Heart left ventricle (tissue), 16 donors: ENCODE measurements around the gene ACTA1. TPM values are rescaled to one million over a fixed set of nuclear protein-coding genes. Genes with fewer than 3 reads are reported as not detected.
"Not testable (repeated sequence)": the region's sequence is repeated elsewhere in the genome, so short reads cannot be mapped to it uniquely, and the experiment has no call there.

Experiments
- ATAC-seq, 4 donors: fragments of 200-7000 bp; cut with Tn5 transposase; one replicate each; pipeline ENCODE4 v1.9.1; 2020 to 2022; ENCODE audit warnings: moderate library complexity in 4 of 4, mild to moderate bottlenecking in 3 of 4, moderate number of reproducible peaks in 1 of 4
- DNase-seq, 5 donors: peaks; one replicate each; pipeline ENCODE4 v3.0.0-alpha.2; 2020
- H3K27ac ChIP-seq, 12 donors: fragments of 200-600 bp; sonication (generic) in 4 of 12; one replicate each; pipeline versions ENCODE4 v1.5.0 to v1.8.0; 2016 to 2022; ENCODE audit warnings: mild to moderate bottlenecking in 2 of 12
- H3K27me3 ChIP-seq, 9 donors: fragments of 200-600 bp; sonication (generic) in 2 of 9; one replicate each; pipeline versions ENCODE4 v1.5.1 to v1.8.0; 2016 to 2022; ENCODE audit warnings: mild to moderate bottlenecking in 3 of 9
- H3K36me3 ChIP-seq, 9 donors: fragments of 200-600 bp; sonication (generic) in 2 of 9; one replicate each; pipeline versions ENCODE4 v1.5.0 to v1.8.0; 2018 to 2022; ENCODE audit warnings: mild to moderate bottlenecking in 2 of 9
- H3K4me1 ChIP-seq, 12 donors: fragments of 200-600 bp; sonication (generic) in 4 of 12; one replicate each; pipeline versions ENCODE4 v1.5.0 to v1.8.0; 2016 to 2022; ENCODE audit warnings: mild to moderate bottlenecking in 3 of 12
- H3K4me3 ChIP-seq, 12 donors: fragments of 200-600 bp; sonication (generic) in 4 of 12; one replicate each; pipeline versions ENCODE4 v1.5.0 to v1.8.0; 2017 to 2022; ENCODE audit warnings: mild to moderate bottlenecking in 9 of 12, moderate library complexity in 4 of 12
- H3K9me3 ChIP-seq, 12 donors: fragments of 200-600 bp; sonication (generic) in 4 of 12; one replicate each; pipeline versions ENCODE4 v1.5.0 to v1.8.0; 2016 to 2022; ENCODE audit warnings: mild to moderate bottlenecking in 1 of 12
- POLR2A ChIP-seq, 2 donors: fragments of 450-650 bp; IDR thresholded peaks; one replicate each; pipeline ENCODE4 v1.6.1; 2017; ENCODE audit warnings: antibody characterized with exemption in 2 of 2, mild to moderate bottlenecking in 2 of 2, moderate library complexity in 2 of 2
- WGBS, 4 donors: extraction: QIAGEN DNeasy Blood & Tissue Kit in 2 of 4; methylation state at CpG; one replicate each; pipeline versions ENCODE4 v1.1.5 to v1.1.7; 2013 to 2018; 5-methylcytosine and 5-hydroxymethylcytosine counted together
- intact Hi-C, 10 donors: fragments of 100-400 bp; cut with DNase I; formaldehyde crosslinking; loops; one replicate each; pipeline versions ENCODE4 v1.11.1 to v1.14.2; 2022
- polyA plus RNA-seq, 2 donors: library from polyadenylated mRNA; stranded (reverse); fragments of 200-250 nt; gene quantifications; one replicate each; pipeline ENCODE4 v1.2.3, GENCODE V29; 2013
- total RNA-seq, 9 donors: library from RNA; depleted of rRNA in 2 of 9; stranded (reverse); fragments of >200 nt in 2 of 9; fragmentation: NEBNext Ultra II Directional in 3 of 9; extraction: Animal tissue kit (Norgen Biotek cat#: 25700) in 3 of 9; gene quantifications; one replicate each; pipeline versions ENCODE4 v1.1.0 to v1.2.4, GENCODE V29; 2016 to 2023
- TF ChIP-seq, protein P1 (sequence below), 12 donors: fragments of 200-600 bp; sonication (generic) in 4 of 12; IDR thresholded peaks; one replicate each; pipeline versions ENCODE4 v1.5.0 to v1.8.0; 2018 to 2022; ENCODE audit warnings: antibody characterized with exemption in 12 of 12, mild to moderate bottlenecking in 5 of 12
- donor health status: ischemic (EF 13 %, LVEDD 7.1; RV severe dilation, severe dysfunction).
- donor health status: healthy with polysubstance abuse.
- donor health status: DM: no; HTN: yes; CAD: no.
- donor health status: DM: no; HTN: no; CAD: no.
- donor health status: ischemic (EF 25% LVEDD 6.9; RV normal size, moderate dysfunction).
- donor health status: ischemic (EF 25% LVEDD 5.7; RV mildly dilated, moderate dysfunction).
- donor health status: healthy.
- donor health status: DM: yes; HTN: yes; CAD: no.
- donor health status: ischemic (EF 35%, LVEDD 5.7; RV mildly dilated, moderate dysfunction).
- donor health status: nonischemic (EF 11% LVEDD 7.7; RV severe dilation, severe dysfunction).
- donor health status: DM: yes; HTN: yes; CAD: no.
- donor health status: PGD.
- donor health status: ischemic (EF 29% LVEDD 5.4; RV normal size, mild dysfunction).
- donor health status: nonischemic (EF 23%, LVEDD 6.1; RV moderate dilation, normal function).

ACTA1 gene
- total and polyA plus RNA-seq, 11 donors, result 1,926 to 30,941 (median 8,475) TPM

DNA sequence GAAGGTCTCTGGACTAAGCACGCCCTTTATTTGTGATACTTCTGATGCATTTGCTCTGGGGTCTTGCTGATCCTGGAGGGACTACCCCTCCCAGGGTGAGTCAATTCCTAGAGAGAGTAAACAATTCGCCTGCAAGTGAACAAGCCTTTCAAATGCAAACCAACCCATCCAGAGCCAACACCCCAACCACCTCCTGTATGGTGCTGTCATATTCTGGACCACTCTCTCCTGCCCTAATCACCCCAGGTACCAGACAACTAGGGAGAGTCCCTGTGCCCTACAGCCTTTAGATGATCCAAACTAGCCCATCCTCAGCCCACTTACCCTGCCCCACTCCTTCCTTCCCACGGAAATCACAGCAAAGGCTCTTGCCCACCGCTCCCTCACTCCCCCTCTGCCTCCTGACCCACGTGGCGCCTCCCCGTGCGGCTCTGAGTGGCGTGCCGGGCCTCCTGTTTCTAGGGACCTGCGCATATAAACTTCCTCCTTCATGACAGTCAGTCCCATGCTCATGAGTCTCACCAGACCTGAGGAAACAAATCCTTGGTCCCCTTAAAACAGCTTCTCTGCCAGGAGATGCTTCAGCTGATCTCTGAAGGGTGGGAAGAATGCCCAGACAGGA, 37.2 kb downstream of the ACTA1 start:
- WGBS, 4 donors, result 42 to 63% (median 49%) methylated on average over 11 of the region's 11 CpGs

DNA sequence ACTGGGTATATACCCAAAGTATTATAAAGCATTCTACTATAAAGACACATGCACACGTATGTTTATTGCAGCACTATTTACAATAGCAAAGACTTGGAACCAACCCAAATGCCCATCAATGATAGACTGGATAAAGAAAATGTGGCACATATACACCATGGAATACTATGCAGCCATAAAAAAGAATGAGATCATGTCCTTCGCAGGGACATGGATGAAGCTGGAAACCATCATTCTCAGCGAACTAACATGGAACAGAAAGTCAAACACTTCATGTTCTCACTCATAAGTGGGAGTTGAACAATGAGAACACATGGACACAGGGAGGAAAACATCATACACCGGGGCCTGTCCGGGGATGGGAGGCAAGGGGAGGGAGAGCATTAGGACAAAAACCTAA, 39.4 kb downstream of the ACTA1 start:
- peaks cover 0 to 10% (median 0%) of the 10 kb centered on the region in 9 donors for H3K27me3 ChIP-seq
- ATAC-seq, H3K36me3 ChIP-seq, H3K4me3 ChIP-seq, DNase-seq, intact Hi-C loops, H3K9me3 ChIP-seq, H3K4me1 ChIP-seq, H3K27ac ChIP-seq: not testable (repeated sequence)
- WGBS, 4 donors, result 88 to 94% (median 89%) methylated on average over 5 of the region's 5 CpGs

More for the DNA sequence above, 37.2 kb downstream of the ACTA1 start:
- H3K4me3 ChIP-seq, result no peak overlapping the region
- DNase-seq (no peak), ATAC-seq (no peak)
- H3K4me1 ChIP-seq, result no peaks in the 10 kb centered on the region
- peaks cover 0 to 13% (median 0%) of the 10 kb centered on the region in 9 donors for H3K27me3 ChIP-seq
- TF ChIP-seq POLR2A (IDR thresholded peaks at IDR 0.05), result no peak
- TF ChIP-seq, protein P1, sequence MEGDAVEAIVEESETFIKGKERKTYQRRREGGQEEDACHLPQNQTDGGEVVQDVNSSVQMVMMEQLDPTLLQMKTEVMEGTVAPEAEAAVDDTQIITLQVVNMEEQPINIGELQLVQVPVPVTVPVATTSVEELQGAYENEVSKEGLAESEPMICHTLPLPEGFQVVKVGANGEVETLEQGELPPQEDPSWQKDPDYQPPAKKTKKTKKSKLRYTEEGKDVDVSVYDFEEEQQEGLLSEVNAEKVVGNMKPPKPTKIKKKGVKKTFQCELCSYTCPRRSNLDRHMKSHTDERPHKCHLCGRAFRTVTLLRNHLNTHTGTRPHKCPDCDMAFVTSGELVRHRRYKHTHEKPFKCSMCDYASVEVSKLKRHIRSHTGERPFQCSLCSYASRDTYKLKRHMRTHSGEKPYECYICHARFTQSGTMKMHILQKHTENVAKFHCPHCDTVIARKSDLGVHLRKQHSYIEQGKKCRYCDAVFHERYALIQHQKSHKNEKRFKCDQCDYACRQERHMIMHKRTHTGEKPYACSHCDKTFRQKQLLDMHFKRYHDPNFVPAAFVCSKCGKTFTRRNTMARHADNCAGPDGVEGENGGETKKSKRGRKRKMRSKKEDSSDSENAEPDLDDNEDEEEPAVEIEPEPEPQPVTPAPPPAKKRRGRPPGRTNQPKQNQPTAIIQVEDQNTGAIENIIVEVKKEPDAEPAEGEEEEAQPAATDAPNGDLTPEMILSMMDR (IDR thresholded peaks at IDR 0.05), result no peak
- no peak overlapping the region for H3K27ac ChIP-seq
- H3K36me3 ChIP-seq, result no peaks in the 10 kb centered on the region
- no peaks in the 10 kb centered on the region for H3K9me3 ChIP-seq
- intact Hi-C loops, result no loop called here

DNA sequence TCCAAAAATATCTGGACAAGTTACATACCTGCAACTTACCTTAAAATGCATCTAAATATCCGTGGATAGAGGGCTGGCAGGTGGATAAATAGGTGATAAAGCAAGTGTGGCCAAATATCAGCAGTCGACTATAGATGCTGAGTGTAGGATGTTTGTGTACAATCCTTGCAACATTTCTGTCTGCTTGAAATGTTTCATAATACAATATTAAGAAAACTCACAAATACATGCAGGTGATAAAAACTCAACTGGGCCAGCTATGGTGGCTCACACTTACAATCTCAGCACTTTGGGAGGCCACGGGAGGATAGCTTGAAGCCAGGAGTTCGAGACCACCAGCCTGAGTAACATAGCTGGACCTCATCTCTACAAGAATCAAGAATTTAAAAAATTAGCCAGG, 41.0 kb downstream of the ACTA1 start:
- H3K4me3 ChIP-seq, result no peak overlapping the region

DNA sequence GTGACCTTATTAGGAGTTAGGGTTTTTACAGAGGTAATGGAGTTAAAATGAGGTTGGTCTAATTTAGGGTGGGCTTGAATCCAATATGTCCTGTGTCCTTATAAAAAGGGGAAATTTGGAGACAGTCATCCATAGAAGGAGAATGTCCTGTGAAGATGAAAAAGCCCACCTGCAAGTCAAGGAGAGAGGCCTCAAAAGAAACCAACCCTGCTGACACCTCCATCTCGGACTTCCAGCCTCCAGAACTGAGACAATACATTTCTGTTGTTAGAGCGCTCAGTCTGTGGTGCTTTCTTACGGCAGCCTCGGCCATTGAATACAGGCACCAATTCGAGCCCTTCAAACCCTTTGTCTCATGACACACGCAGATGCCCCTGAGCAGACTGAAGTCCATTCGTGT, 43.8 kb downstream of the ACTA1 start:
- no peak for DNase-seq
- Histone ChIP-seq H3K9me3 (peaks cover 0 to 6% (median 0%) of the 10 kb centered on the region in 12 donors), H3K4me3 (no peak overlapping the region), H3K4me1 (no peaks in the 10 kb centered on the region), H3K36me3 (no peaks in the 10 kb centered on the region), H3K27me3 (peaks cover 0 to 6% (median 0%) of the 10 kb centered on the region in 9 donors), H3K27ac (no peak overlapping the region)
- ATAC-seq, result no peak
- TF ChIP-seq, protein P1 (IDR thresholded peaks at IDR 0.05), result no peak
- TF ChIP-seq POLR2A (IDR thresholded peaks at IDR 0.05), result no peak
- 88 to 90% (median 90%) methylated on average over 7 of the region's 7 CpGs for WGBS, 4 donors
- intact Hi-C loops, result no loop called here

More for the DNA sequence above, 41.0 kb downstream of the ACTA1 start:
- H3K9me3 ChIP-seq, result peaks cover 0 to 6% (median 0%) of the 10 kb centered on the region in 12 donors
- 73 to 81% (median 75%) methylated on average over 4 of the region's 4 CpGs for WGBS, 4 donors
- DNase-seq, result no peak
- no peak overlapping the region for H3K27ac ChIP-seq
- H3K4me1 ChIP-seq, result no peaks in the 10 kb centered on the region
- intact Hi-C loops, result no loop called here
- peaks cover 0 to 10% (median 0%) of the 10 kb centered on the region in 9 donors for H3K27me3 ChIP-seq
- no peaks in the 10 kb centered on the region for H3K36me3 ChIP-seq
- ATAC-seq, result no peak
- TF ChIP-seq, protein P1 (IDR thresholded peaks at IDR 0.05), result no peak
- no peak for TF ChIP-seq POLR2A (IDR thresholded peaks at IDR 0.05)
